Measurements from ENCODE around the gene DPYSL4.

- TF ChIP-seq EZH2 (IDR thresholded peaks at IDR 0.05; ENCODE audit: insufficient read depth, poor library complexity, severe bottlenecking) (no peak), EZH2phosphoT487 (IDR thresholded peaks at IDR 0.05; ENCODE audit: insufficient read depth, low read depth) (no peak)
Measured at GRCh38 chr10:132232981-132233380, 46.2 kb downstream of the DPYSL4 start.

Data from GM23248 (cell line).